Coronary artery (tissue), 2 donors: Measurements from ENCODE around the gene LIPK.
"Not testable (repeated sequence)": the region's sequence is repeated elsewhere in the genome, so short reads cannot be mapped to it uniquely, and the experiment has no call there.

Experiments
- DNase-seq: peaks from one replicate; pipeline ENCODE4 v3.0.0-alpha.2; 2017; ENCODE audit warnings: low spot score
- H3K27ac ChIP-seq, 2 donors: fragments of 200-600 bp; sonication (generic); one replicate each; pipeline ENCODE4 v1.5.1; 2016 to 2019
- H3K4me3 ChIP-seq: fragments of 200-600 bp; sonication (generic); 2 replicates; pipeline ENCODE4 v1.5.1; 2016; ENCODE audit warnings: mild to moderate bottlenecking, moderate library complexity
- CTCF ChIP-seq: fragments of 200-600 bp; sonication (generic); IDR thresholded peaks from one replicate; pipeline ENCODE4 v1.5.1; 2019; ENCODE audit warnings: antibody characterized with exemption

The LIPK gene

GRCh38 chr10:88687853-88688467, 18.1 kb upstream of the LIPK start:
- DNase-seq: no peak
- Histone ChIP-seq H3K27ac (no peak overlapping the region), H3K4me3 (no peak overlapping the region)
- TF ChIP-seq CTCF: peak; percentile 56

GRCh38 chr10:88689366-88689765, 16.7 kb upstream of the LIPK start:
- H3K27ac ChIP-seq: no peak overlapping the region
- no peak for DNase-seq
- H3K4me3 ChIP-seq: no peak overlapping the region
- TF ChIP-seq CTCF: no peak

- DNase-seq: no peak
- Histone ChIP-seq H3K27ac (no peak overlapping the region), H3K4me3 (no peak overlapping the region)
- TF ChIP-seq CTCF: no peak
Measured at GRCh38 chr10:88693392-88694020, 12.5 kb upstream of the LIPK start.

GRCh38 chr10:88702848-88703597, 3.0 kb upstream of the LIPK start:
- DNase-seq: no peak
- H3K4me3 ChIP-seq: no peak overlapping the region
- TF ChIP-seq CTCF: no peak
- no peak overlapping the region for H3K27ac ChIP-seq

- no peak for TF ChIP-seq CTCF
- Histone ChIP-seq H3K4me3 (no peak overlapping the region), H3K27ac (no peak overlapping the region)
- DNase-seq: no peak
Measured at GRCh38 chr10:88707429-88708155, 1.5 kb downstream of the LIPK start.

- not testable (repeated sequence) for H3K27ac ChIP-seq, H3K4me3 ChIP-seq, DNase-seq
Measured at GRCh38 chr10:88709361-88709760, 3.3 kb downstream of the LIPK start.

- no peak for TF ChIP-seq CTCF
- H3K27ac ChIP-seq: no peak overlapping the region
- no peak overlapping the region for H3K4me3 ChIP-seq
- DNase-seq: no peak
Measured at GRCh38 chr10:88715517-88715916, 9.5 kb downstream of the LIPK start.
